Neural progenitor cell (in vitro differentiated cells): ENCODE results near the gene PRICKLE1.

Experiments used
- EZH2 ChIP-seq: fragments of 200-600 bp; sonication (generic); IDR thresholded peaks from 2 replicates; pipeline ENCODE4 v1.6.1; 2017; ENCODE audit warnings: antibody characterized with exemption, mild to moderate bottlenecking, moderate library complexity
- EZH2phosphoT487 ChIP-seq: fragments of 200-600 bp; sonication (generic); IDR thresholded peaks from 2 replicates; pipeline ENCODE4 v1.6.1; 2017; ENCODE audit warnings: antibody characterized with exemption
- TF ChIP-seq, protein P1 (sequence below): fragments of 200-600 bp; sonication (generic); IDR thresholded peaks from 2 replicates; pipeline ENCODE4 v1.5.1; 2017; ENCODE audit warnings: antibody characterized with exemption, mild to moderate bottlenecking

DNA sequence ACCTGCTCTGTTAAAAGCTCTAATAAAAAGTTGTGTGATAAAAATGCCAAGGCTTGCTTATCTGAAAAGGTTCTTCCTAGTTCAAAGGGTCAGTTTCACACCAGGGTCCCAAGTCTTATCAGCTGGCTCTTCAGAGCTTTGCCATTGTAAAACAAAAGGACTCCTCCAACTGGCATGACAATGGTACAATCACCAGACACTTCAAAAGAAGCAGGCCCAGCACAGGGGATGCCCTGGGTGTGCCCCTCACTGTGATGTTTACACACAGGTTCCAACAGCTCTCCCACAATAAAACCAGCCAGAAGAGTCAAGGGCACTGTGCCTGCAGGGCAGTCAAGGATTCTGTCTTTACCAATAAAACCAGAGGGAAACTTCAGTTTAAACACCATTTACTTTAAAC, 78.7 kb downstream of the PRICKLE1 start:
- TF ChIP-seq, protein P1, sequence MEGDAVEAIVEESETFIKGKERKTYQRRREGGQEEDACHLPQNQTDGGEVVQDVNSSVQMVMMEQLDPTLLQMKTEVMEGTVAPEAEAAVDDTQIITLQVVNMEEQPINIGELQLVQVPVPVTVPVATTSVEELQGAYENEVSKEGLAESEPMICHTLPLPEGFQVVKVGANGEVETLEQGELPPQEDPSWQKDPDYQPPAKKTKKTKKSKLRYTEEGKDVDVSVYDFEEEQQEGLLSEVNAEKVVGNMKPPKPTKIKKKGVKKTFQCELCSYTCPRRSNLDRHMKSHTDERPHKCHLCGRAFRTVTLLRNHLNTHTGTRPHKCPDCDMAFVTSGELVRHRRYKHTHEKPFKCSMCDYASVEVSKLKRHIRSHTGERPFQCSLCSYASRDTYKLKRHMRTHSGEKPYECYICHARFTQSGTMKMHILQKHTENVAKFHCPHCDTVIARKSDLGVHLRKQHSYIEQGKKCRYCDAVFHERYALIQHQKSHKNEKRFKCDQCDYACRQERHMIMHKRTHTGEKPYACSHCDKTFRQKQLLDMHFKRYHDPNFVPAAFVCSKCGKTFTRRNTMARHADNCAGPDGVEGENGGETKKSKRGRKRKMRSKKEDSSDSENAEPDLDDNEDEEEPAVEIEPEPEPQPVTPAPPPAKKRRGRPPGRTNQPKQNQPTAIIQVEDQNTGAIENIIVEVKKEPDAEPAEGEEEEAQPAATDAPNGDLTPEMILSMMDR = no peak
- TF ChIP-seq EZH2 (no peak), EZH2phosphoT487 (no peak)
